ENCODE measurements around the gene XYLT1.
"Not testable (repeated sequence)": the region's sequence is repeated elsewhere in the genome, so short reads cannot be mapped to it uniquely, and the experiment has no call there.

Gene XYLT1

GRCh38 chr16:17426451-17426850, 44.3 kb downstream of the XYLT1 start:
- no peak for DNase-seq

GRCh38 chr16:17424771-17425170, 46.0 kb downstream of the XYLT1 start:
- DNase-seq: no peak

- no peak for DNase-seq
Measured at GRCh38 chr16:17423221-17423620, 47.5 kb downstream of the XYLT1 start.

- no peak for DNase-seq
Measured at GRCh38 chr16:17420816-17421215, 49.9 kb downstream of the XYLT1 start.

GRCh38 chr16:17419266-17419665, 51.5 kb downstream of the XYLT1 start:
- DNase-seq: no peak

- no peak for DNase-seq
Measured at GRCh38 chr16:17417740-17418139, 53.0 kb downstream of the XYLT1 start.

GRCh38 chr16:17416461-17417311, 54.1 kb downstream of the XYLT1 start:
- peak in 2 of 4 experiments; percentile 15 to 34 for DNase-seq

GRCh38 chr16:17414916-17415315, 55.8 kb downstream of the XYLT1 start:
- DNase-seq: no peak

- no peak for DNase-seq
Measured at GRCh38 chr16:17414421-17414820, 56.3 kb downstream of the XYLT1 start.

GRCh38 chr16:17413508-17413907, 57.3 kb downstream of the XYLT1 start:
- no peak for DNase-seq

GRCh38 chr16:17412791-17413190, 58.0 kb downstream of the XYLT1 start:
- no peak for DNase-seq

GRCh38 chr16:17412221-17412620, 58.5 kb downstream of the XYLT1 start:
- DNase-seq: no peak

GRCh38 chr16:17411263-17411662, 59.5 kb downstream of the XYLT1 start:
- DNase-seq: no peak

GRCh38 chr16:17410316-17410715, 60.4 kb downstream of the XYLT1 start:
- not testable (repeated sequence) for DNase-seq

- DNase-seq: no peak
Measured at GRCh38 chr16:17409894-17410293, 60.9 kb downstream of the XYLT1 start.

GRCh38 chr16:17408955-17409441, 61.8 kb downstream of the XYLT1 start:
- no peak for DNase-seq

- no peak for DNase-seq
Measured at GRCh38 chr16:17408296-17408695, 62.5 kb downstream of the XYLT1 start.

- no peak for DNase-seq
Measured at GRCh38 chr16:17407321-17407720, 63.4 kb downstream of the XYLT1 start.

- no peak for DNase-seq
Measured at GRCh38 chr16:17404941-17405689, 65.6 kb downstream of the XYLT1 start.

GRCh38 chr16:17403859-17404545, 66.8 kb downstream of the XYLT1 start:
- DNase-seq: no peak

GRCh38 chr16:17403156-17403809, 67.5 kb downstream of the XYLT1 start:
- no peak for DNase-seq

- DNase-seq: no peak
Measured at GRCh38 chr16:17397499-17397891, 73.3 kb downstream of the XYLT1 start.

Measured in activated naive CD4-positive, alpha-beta T cell (primary cell).